Measurements from ENCODE around the gene DOK3. TPM values are rescaled to one million over a fixed set of nuclear protein-coding genes. Genes with fewer than 3 reads are reported as not detected.

DOK3 gene
- total RNA-seq, 4 donors from 2014 or later: 0.89 to 7.3 (median 1.8) TPM

GRCh38 chr5:177507596-177508220 lies 1.9 kb downstream of the DOK3 start:
- Histone ChIP-seq H3K36me3 (peaks cover 27% of the 10 kb centered on the region), H3K27me3 (no peaks in the 10 kb centered on the region), H3K4me3 (peak overlapping the region; percentile 21), H3K4me1 (no peaks in the 10 kb centered on the region), H3K27ac (no peak overlapping the region), H3K9me3 (no peaks in the 10 kb centered on the region)
- TF ChIP-seq, protein P1, sequence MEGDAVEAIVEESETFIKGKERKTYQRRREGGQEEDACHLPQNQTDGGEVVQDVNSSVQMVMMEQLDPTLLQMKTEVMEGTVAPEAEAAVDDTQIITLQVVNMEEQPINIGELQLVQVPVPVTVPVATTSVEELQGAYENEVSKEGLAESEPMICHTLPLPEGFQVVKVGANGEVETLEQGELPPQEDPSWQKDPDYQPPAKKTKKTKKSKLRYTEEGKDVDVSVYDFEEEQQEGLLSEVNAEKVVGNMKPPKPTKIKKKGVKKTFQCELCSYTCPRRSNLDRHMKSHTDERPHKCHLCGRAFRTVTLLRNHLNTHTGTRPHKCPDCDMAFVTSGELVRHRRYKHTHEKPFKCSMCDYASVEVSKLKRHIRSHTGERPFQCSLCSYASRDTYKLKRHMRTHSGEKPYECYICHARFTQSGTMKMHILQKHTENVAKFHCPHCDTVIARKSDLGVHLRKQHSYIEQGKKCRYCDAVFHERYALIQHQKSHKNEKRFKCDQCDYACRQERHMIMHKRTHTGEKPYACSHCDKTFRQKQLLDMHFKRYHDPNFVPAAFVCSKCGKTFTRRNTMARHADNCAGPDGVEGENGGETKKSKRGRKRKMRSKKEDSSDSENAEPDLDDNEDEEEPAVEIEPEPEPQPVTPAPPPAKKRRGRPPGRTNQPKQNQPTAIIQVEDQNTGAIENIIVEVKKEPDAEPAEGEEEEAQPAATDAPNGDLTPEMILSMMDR (IDR thresholded peaks at IDR 0.05): no peak
- no peak for TF ChIP-seq POLR2AphosphoS5 (IDR thresholded peaks at IDR 0.05)
- TF ChIP-seq EP300 (IDR thresholded peaks at IDR 0.05): no peak
- TF ChIP-seq POLR2A (IDR thresholded peaks at IDR 0.05): no peak
- DNase-seq (ENCODE audit: low spot score in 2 of 2): no peak
- WGBS: 83% methylated on average over 16 of the region's 17 CpGs

GRCh38 chr5:177507165-177507564 lies 2.5 kb downstream of the DOK3 start:
- no peak for DNase-seq (ENCODE audit: low spot score in 2 of 2)
- TF ChIP-seq, protein P1 (IDR thresholded peaks at IDR 0.05): no peak
- TF ChIP-seq POLR2A (IDR thresholded peaks at IDR 0.05) (no peak), POLR2AphosphoS5 (IDR thresholded peaks at IDR 0.05) (no peak), EP300 (IDR thresholded peaks at IDR 0.05) (no peak)
- Histone ChIP-seq H3K4me1 (no peaks in the 10 kb centered on the region), H3K27me3 (no peaks in the 10 kb centered on the region), H3K4me3 (no peak overlapping the region), H3K36me3 (peaks cover 21% of the 10 kb centered on the region), H3K9me3 (no peaks in the 10 kb centered on the region), H3K27ac (no peak overlapping the region)
- 91% methylated on average over 9 of the region's 9 CpGs for WGBS

- no peak for DNase-seq (ENCODE audit: low spot score in 2 of 2)
- Histone ChIP-seq H3K27me3 (no peaks in the 10 kb centered on the region), H3K36me3 (peaks cover under 1% of the 10 kb centered on the region), H3K4me1 (peaks cover 10% of the 10 kb centered on the region), H3K27ac (no peak overlapping the region), H3K4me3 (no peak overlapping the region), H3K9me3 (no peaks in the 10 kb centered on the region)
- WGBS: no CpG with 5 or more reads among the region's 4 CpGs
- TF ChIP-seq, protein P1 (IDR thresholded peaks at IDR 0.05): no peak
- no peak for TF ChIP-seq POLR2A (IDR thresholded peaks at IDR 0.05)
- TF ChIP-seq EP300 (IDR thresholded peaks at IDR 0.05): no peak
- no peak for TF ChIP-seq POLR2AphosphoS5 (IDR thresholded peaks at IDR 0.05)
Observed at GRCh38 chr5:177505075-177505474, 4.6 kb downstream of the DOK3 start.

- Histone ChIP-seq H3K4me3 (no peak overlapping the region), H3K9me3 (no peaks in the 10 kb centered on the region), H3K4me1 (peaks cover 10% of the 10 kb centered on the region), H3K27ac (no peak overlapping the region), H3K27me3 (no peaks in the 10 kb centered on the region), H3K36me3 (no peaks in the 10 kb centered on the region)
- no peak for TF ChIP-seq POLR2A (IDR thresholded peaks at IDR 0.05)
- TF ChIP-seq, protein P1 (IDR thresholded peaks at IDR 0.05): no peak
- no peak for TF ChIP-seq POLR2AphosphoS5 (IDR thresholded peaks at IDR 0.05)
- TF ChIP-seq EP300 (IDR thresholded peaks at IDR 0.05): no peak
- DNase-seq (ENCODE audit: low spot score in 2 of 2): no peak
- 85% methylated on average over 19 of the region's 47 CpGs for WGBS
Observed at GRCh38 chr5:177504086-177505056, 5.3 kb downstream of the DOK3 start.

Measured in suprapubic skin (tissue), 4 donors.